22Rv1 (cell line): ENCODE results near the gene TTC16.
"Not testable (repeated sequence)": the region's sequence is repeated elsewhere in the genome, so short reads cannot be mapped to it uniquely, and the experiment has no call there.

Experiments used
- H3K27ac ChIP-seq: fragments of 450-650 bp; 2 replicates; pipeline ENCODE4 v1.5.1; 2017
- CTCF ChIP-seq: fragments of 450-650 bp; IDR thresholded peaks from 2 replicates; pipeline ENCODE4 v1.5.1; 2017; ENCODE audit warnings: mild to moderate bottlenecking
- ZFX ChIP-seq: fragments of 450-650 bp; IDR thresholded peaks from 2 replicates; pipeline ENCODE4 v1.6.1; 2017; ENCODE audit warnings: antibody characterized with exemption, borderline replicate concordance

Gene TTC16

DNA sequence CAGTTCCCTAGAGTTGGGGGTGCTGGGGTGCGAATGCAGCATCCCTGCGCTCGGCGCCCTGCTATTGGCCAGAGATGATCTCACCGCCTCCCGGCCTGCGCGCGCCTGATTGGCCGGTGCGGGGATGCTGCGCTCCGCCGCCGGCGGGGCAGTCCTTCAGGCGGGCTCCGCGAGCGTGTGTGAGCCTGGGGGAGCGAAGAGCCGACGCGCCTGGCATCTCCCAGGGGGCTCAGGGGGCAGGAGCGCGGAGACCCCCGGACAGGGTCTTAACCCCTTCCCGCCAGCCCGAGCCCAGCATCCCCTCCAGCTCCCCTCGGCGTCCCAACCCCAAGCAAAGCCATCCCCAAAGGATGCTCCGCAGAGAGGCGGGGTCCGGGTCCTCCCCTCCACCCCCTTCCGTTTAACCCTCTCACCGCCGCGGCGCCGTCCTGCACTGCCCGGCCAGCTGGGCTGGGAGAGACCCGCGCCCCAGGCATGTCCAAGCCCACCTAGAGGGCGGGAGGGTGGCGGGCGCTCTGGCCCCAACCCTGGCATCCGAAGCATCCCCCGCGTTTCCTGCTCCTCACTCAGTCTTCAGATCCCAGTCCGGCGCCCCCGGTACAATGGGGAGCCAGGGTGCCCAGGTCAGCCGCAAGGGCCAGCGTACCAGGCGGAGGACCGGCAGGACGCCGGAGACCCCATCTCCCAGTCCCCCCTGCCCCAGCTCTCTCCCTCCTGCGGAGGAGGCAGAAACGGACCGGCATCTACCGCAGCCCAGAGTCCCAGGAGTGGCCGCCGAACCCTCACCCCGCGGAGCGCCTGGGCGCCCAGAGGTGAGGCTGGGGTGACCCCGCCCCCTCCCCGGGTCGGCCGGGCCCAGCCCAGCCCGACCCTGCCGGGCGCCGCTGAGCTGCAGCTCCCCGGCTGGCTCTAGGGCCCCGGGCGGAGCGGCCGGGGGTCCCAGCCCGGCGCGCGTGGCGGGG, 38.5 kb downstream of the TTC16 start:
- TF ChIP-seq CTCF = no peak
- no peak for TF ChIP-seq ZFX
- H3K27ac ChIP-seq = no peak overlapping the region

DNA sequence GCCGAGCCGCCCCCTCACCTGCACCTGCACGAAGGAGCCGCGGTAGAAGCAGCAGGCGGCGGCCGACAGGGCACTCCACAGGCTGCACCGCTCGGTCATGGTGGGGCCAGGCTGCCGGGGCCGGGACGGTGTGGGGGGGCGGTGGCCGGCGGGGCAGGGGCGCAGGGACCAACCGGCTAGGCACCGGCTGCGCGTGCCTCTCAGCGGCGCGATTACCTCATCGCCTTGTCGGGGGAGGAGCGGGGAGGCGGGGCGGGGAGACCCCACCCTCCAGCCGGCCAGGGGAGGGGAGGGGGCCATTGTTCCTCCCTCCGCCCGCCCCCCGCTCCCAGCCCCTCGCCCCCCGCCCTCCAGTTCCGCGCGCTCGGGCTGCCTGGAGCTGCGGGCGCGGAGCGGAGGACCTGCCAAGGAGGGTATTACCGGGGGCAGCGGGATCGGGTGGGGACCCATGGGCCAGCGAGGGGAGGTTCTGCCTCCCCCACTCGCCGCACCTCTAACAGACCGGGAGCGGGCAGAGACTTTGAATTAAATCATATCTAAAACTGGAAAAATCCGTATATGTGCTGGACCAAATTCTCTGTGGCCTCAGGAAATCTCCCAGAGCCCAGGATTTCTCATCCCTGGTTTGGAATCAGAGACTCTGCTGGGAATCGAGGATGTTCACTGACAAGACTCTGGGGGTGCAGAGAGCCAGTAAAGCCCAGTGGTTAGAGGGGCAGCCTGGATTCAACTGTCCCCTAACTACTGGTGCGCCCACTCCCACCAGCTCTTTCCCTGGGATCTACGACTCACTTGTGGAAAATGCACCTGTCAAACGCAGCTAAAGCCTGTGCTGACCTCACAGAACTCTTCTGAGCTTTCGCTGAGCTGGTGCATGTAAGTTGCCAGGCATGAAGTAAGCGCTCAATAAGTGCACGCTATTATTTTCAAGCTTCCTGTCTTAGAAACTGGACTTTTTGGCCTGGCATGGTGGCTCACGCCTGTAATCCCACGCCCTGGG, 39.5 kb downstream of the TTC16 start:
- TF ChIP-seq CTCF (no peak), ZFX (no peak)
- no peak overlapping the region for H3K27ac ChIP-seq

DNA sequence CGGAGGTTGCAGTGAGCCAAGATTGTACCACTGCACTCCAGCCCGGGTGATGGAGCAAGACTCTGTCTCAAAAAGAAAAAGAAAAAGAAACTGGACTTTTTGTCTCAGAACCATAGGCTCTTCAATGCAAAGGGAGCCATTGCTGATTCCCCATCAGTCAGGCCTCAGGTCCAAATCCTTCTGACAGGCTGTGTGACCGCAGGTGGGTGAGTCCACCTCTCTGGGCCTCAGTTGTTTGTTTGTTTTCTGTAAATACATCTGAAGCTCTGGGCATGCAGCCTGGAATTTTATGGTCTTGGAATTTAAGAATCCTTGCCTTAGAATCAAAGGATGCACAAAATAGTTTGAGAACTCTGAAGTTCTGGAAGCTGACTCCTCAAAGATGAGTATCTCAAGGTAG, 40.4 kb downstream of the TTC16 start:
- no peak for TF ChIP-seq ZFX
- no peak for TF ChIP-seq CTCF
- no peak overlapping the region for H3K27ac ChIP-seq

GRCh38 chr9:127756776-127757175, 40.9 kb downstream of the TTC16 start:
- not testable (repeated sequence) for H3K27ac ChIP-seq

DNA sequence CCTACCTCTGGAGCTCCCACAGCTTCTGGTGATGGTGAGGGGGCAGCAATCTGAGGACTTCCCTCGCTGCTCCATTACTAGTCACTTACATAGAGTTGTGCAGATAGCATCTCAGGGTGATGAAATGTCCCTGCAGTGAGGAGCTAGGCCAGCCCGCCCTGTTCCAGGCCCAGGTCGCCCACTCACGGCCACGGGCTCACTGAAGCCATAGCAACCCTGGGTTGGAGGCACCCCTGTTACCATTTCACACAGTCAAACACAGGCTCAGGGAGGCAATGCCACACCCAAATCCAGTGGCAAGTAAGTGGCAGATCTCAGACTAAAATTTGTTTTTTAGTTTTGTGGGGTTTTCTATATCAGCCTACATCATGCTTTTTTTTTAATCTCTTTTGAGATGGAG, 43.0 kb downstream of the TTC16 start:
- no peak overlapping the region for H3K27ac ChIP-seq
- TF ChIP-seq ZFX = no peak
- no peak for TF ChIP-seq CTCF

DNA sequence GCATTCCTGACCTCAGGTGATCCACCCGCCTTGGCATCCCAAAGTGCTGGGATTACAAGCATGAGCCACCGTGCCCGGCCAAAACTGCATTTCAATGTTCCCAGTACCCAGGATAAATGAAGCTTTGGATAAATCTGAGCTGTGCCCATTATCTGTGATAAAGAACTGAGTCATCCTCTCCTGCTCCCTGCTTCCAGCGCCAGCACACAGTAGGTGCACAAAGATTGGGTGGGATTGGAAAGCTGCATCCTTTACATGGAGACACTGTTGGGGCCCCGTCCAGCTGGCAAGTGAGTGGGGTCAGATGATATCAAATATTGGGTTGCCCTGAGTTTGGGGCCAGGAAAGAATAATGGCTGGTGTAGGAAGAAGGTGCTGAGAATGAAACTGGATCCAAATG, 45.2 kb downstream of the TTC16 start:
- TF ChIP-seq CTCF (no peak), ZFX (no peak)
- H3K27ac ChIP-seq = no peak overlapping the region

- no peak for TF ChIP-seq ZFX
- no peak for TF ChIP-seq CTCF
- H3K27ac ChIP-seq = no peak overlapping the region
Measured at GRCh38 chr9:127761491-127761956, 45.6 kb downstream of the TTC16 start.
